OCI-LY1 (cell line): ENCODE measurements around the gene ECSCR.
"Not testable (repeated sequence)": the region's sequence is repeated elsewhere in the genome, so short reads cannot be mapped to it uniquely, and the experiment has no call there.

Experiments
- EZH2 ChIP-seq: fragments of 200-600 bp; sonication (generic), shearing (Covaris generic); IDR thresholded peaks from 2 replicates; pipeline ENCODE4 v1.8.0; 2017; ENCODE audit warnings: borderline replicate concordance, mixed run types, mild to moderate bottlenecking, antibody characterized with exemption, low read length, moderate library complexity, mixed read lengths
- TF ChIP-seq, protein P1 (sequence below): fragments of 200-600 bp; sonication (generic), shearing (Covaris generic); IDR thresholded peaks from 2 replicates; pipeline ENCODE4 v1.5.1; 2017; ENCODE audit warnings: mild to moderate bottlenecking, antibody characterized with exemption, low read length, moderate library complexity, mixed read lengths

- TF ChIP-seq, protein P1, sequence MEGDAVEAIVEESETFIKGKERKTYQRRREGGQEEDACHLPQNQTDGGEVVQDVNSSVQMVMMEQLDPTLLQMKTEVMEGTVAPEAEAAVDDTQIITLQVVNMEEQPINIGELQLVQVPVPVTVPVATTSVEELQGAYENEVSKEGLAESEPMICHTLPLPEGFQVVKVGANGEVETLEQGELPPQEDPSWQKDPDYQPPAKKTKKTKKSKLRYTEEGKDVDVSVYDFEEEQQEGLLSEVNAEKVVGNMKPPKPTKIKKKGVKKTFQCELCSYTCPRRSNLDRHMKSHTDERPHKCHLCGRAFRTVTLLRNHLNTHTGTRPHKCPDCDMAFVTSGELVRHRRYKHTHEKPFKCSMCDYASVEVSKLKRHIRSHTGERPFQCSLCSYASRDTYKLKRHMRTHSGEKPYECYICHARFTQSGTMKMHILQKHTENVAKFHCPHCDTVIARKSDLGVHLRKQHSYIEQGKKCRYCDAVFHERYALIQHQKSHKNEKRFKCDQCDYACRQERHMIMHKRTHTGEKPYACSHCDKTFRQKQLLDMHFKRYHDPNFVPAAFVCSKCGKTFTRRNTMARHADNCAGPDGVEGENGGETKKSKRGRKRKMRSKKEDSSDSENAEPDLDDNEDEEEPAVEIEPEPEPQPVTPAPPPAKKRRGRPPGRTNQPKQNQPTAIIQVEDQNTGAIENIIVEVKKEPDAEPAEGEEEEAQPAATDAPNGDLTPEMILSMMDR = not testable (repeated sequence)
- not testable (repeated sequence) for TF ChIP-seq EZH2
Measured at GRCh38 chr5:139504722-139505121, 42.2 kb upstream of the ECSCR start.
